ENCODE measurements around the gene KREMEN2.

GRCh38 chr16:3007957-3008689, 44.0 kb downstream of the KREMEN2 start:
- TF ChIP-seq EZH2 (IDR thresholded peaks at IDR 0.05; ENCODE audit: insufficient read depth, low read length): no peak
- TF ChIP-seq, protein P1, sequence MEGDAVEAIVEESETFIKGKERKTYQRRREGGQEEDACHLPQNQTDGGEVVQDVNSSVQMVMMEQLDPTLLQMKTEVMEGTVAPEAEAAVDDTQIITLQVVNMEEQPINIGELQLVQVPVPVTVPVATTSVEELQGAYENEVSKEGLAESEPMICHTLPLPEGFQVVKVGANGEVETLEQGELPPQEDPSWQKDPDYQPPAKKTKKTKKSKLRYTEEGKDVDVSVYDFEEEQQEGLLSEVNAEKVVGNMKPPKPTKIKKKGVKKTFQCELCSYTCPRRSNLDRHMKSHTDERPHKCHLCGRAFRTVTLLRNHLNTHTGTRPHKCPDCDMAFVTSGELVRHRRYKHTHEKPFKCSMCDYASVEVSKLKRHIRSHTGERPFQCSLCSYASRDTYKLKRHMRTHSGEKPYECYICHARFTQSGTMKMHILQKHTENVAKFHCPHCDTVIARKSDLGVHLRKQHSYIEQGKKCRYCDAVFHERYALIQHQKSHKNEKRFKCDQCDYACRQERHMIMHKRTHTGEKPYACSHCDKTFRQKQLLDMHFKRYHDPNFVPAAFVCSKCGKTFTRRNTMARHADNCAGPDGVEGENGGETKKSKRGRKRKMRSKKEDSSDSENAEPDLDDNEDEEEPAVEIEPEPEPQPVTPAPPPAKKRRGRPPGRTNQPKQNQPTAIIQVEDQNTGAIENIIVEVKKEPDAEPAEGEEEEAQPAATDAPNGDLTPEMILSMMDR (IDR thresholded peaks at IDR 0.05; ENCODE audit: insufficient read depth, low read depth, low read length): no peak
